Suprapubic skin (tissue), 3 donors: ENCODE data around the gene LACTB.

Experiments
- CTCF ChIP-seq, 2 donors: fragments of 200-600 bp in 1 of 2; fragments of 450-650 bp in 1 of 2; sonication (generic) in 1 of 2; IDR thresholded peaks; one replicate each; pipeline ENCODE4 v1.5.1; 2016 to 2019; ENCODE audit warnings: antibody characterized with exemption in 2 of 2, mild to moderate bottlenecking in 1 of 2, moderate library complexity in 1 of 2
- POLR2A ChIP-seq, 2 donors: fragments of 450-650 bp; IDR thresholded peaks; one replicate each; pipeline ENCODE4 v1.6.1; 2017; ENCODE audit warnings: antibody characterized with exemption in 2 of 2, mild to moderate bottlenecking in 2 of 2, moderate library complexity in 2 of 2

GRCh38 chr15:63096178-63096577, 25.5 kb upstream of the LACTB start:
- no peak for TF ChIP-seq CTCF (IDR thresholded peaks at IDR 0.05)
- no peak for TF ChIP-seq POLR2A (IDR thresholded peaks at IDR 0.05)
